GM12872 (cell line): ENCODE results near the gene MTA2.

Experiments used
- TF ChIP-seq, protein P1 (sequence below): IDR thresholded peaks from 3 replicates; pipeline ENCODE4 v1.5.1; 2011; ENCODE audit warnings: low read depth, mild to moderate bottlenecking, low read length, moderate library complexity; ENCODE audit not compliant: insufficient read depth

Gene MTA2

GRCh38 chr11:62552485-62553079 is 49.1 kb downstream of the MTA2 start:
- TF ChIP-seq, protein P1, sequence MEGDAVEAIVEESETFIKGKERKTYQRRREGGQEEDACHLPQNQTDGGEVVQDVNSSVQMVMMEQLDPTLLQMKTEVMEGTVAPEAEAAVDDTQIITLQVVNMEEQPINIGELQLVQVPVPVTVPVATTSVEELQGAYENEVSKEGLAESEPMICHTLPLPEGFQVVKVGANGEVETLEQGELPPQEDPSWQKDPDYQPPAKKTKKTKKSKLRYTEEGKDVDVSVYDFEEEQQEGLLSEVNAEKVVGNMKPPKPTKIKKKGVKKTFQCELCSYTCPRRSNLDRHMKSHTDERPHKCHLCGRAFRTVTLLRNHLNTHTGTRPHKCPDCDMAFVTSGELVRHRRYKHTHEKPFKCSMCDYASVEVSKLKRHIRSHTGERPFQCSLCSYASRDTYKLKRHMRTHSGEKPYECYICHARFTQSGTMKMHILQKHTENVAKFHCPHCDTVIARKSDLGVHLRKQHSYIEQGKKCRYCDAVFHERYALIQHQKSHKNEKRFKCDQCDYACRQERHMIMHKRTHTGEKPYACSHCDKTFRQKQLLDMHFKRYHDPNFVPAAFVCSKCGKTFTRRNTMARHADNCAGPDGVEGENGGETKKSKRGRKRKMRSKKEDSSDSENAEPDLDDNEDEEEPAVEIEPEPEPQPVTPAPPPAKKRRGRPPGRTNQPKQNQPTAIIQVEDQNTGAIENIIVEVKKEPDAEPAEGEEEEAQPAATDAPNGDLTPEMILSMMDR: no peak

DNA sequence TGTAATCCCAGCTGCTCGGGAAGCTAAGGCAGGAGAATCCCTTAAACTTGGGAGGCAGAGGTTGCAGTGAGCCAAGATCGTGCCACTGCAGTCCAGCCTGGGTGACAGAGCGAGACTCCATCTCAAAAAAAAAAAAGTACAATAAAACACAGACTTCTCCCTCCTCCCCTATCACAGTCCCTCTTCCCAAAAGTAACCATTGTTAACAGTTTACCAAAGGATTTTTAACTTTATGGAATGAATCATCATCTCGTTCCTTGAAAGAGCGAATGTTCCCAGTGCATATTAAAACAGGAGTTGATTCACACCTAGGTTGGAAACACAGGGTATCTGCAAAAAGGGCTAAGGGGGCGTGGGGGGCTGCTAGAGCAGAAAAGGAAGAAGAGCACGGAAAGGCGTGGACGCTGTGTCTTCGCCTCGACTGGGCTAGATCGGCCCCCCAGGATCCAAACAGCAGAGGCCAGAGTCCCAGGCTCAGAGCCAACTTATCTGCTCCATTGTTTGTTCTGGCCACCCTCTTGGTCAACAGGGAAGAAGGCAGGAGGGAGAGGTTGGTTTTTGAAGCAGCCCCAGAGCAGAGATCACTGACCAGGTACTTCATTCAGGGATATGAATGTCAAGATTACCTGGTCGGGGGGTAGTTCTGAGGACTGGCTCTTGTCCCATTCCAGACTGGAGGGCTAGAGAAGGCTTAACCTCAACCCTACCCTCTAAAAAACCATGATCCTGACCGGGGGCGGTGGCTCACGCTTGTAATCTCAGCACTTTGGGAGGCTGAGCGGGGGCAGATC is 52.9 kb downstream of the MTA2 start:
- TF ChIP-seq, protein P1: no peak

GRCh38 chr11:62547691-62548281 is 53.9 kb downstream of the MTA2 start:
- TF ChIP-seq, protein P1: no peak

GRCh38 chr11:62546929-62547625 is 54.6 kb downstream of the MTA2 start:
- TF ChIP-seq, protein P1: no peak

- TF ChIP-seq, protein P1: no peak
Observed at GRCh38 chr11:62546244-62546928, 55.3 kb downstream of the MTA2 start, which contains the start of gene AHNAK. Gene AHNAK (minus strand): TSS chr11:62546806. CDS start chr11:62536098, 10,708 bp downstream.

GRCh38 chr11:62545437-62546243 is 56.0 kb downstream of the MTA2 start:
- TF ChIP-seq, protein P1: no peak
